ENCODE data around the gene SLC2A5.

Gene SLC2A5

DNA sequence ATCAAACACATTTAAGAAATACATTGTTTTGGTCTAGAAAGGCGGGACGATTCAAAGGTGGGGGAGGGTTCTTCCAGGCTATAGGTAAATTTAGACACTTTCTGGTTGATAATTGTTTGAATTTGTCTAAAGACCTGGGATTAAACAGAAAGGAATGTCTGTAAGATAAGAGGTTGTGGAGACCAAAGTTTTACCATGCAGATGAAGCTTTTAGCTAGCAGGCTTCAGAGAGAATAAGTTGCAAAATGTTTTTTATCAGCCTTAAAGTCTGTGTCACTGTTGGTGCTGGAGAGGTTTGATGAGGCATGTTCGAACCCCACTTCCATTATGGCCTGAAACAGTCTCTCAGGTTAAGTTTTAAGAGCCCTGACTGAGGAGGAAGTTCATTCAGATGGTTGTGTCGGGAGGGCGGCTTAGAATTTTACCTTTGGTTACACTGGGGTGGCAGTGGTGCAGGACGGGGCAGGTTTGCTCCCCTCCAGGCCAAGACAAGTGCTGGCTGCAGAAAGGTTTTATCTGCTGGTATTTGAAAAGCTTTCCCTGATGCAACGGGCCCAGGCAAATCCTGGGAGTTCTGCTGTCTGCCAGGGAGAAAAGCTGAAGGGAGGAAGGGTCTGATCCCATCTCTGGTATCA lies 16.0 kb upstream of the SLC2A5 start:
- no peak for DNase-seq
- Histone ChIP-seq H3K23ac (ENCODE audit: low read length in 2 of 2) (no peak overlapping the region), H3K9ac (ENCODE audit: low read length) (no peak overlapping the region), H3K4me2 (ENCODE audit: low read length, poor library complexity, severe bottlenecking) (no peak overlapping the region), H3K4ac (ENCODE audit: low read depth in 1 of 2, low read length in 2 of 2) (no peak overlapping the region), H3K4me1 (ENCODE audit: control insufficient read depth, insufficient read depth, low read depth, low read length) (peaks cover 4% of the 10 kb centered on the region), H2BK5ac (ENCODE audit: low read depth, low read length, poor library complexity, severe bottlenecking) (no peak overlapping the region), H4K8ac (ENCODE audit: low read length) (no peak overlapping the region), H3K79me1 (replicated peaks; ENCODE audit: low read length, poor library complexity, severe bottlenecking) (no peaks in the 10 kb centered on the region), H3K27ac (ENCODE audit: low read length, poor library complexity, severe bottlenecking) (no peak overlapping the region), H3K4me3 (ENCODE audit: insufficient read depth in 1 of 2, low read depth in 1 of 2, low read length in 2 of 2) (no peak overlapping the region), H2AK5ac (ENCODE audit: low read length, severe bottlenecking) (no peak overlapping the region), H2BK15ac (ENCODE audit: low read depth, poor library complexity, severe bottlenecking) (no peak overlapping the region), H2BK12ac (ENCODE audit: low read length in 2 of 2) (no peak overlapping the region), H2AFZ (ENCODE audit: low read depth, low read length) (no peak overlapping the region), H3K18ac (ENCODE audit: low read depth in 1 of 2, low read length in 2 of 2) (peak overlapping the region in 1 of 2 experiments; percentile 27), H4K91ac (ENCODE audit: low read length) (no peak overlapping the region), H3K27me3 (ENCODE audit: control insufficient read depth in 1 of 2, insufficient read depth in 1 of 2, low read length in 2 of 2) (peaks cover 9 to 15% of the 10 kb centered on the region in 2 experiments), H3K9me3 (ENCODE audit: control insufficient read depth, low read length) (peaks cover 4% of the 10 kb centered on the region), H3K14ac (ENCODE audit: low read length in 2 of 2) (no peak overlapping the region), H3K36me3 (ENCODE audit: control insufficient read depth in 1 of 2, insufficient read depth in 2 of 2, low read depth in 1 of 2, low read length in 2 of 2) (no peaks in the 10 kb centered on the region), H2BK120ac (ENCODE audit: low read depth, low read length) (no peak overlapping the region)
- WGBS: 89% methylated on average over 7 of the region's 7 CpGs

DNA sequence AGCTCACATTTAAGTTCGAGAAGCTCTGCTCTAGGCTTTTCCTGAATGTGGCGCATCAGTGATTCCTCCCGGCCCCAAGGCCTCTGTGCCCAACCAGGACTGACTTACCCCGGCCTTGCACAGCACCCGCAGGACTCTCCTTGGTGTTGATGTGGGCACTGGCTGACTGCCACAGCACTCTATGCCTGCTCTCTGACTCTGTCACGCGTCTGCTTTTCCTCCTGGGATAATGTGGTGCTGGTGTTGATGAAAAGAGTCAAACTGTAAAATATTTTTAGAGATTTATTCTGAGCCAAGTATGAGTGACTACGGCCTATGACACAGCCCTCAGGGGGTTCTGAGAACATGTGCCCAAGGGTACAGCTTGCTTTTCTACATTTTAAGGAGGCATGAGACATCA lies 15.5 kb upstream of the SLC2A5 start:
- WGBS: 92% methylated on average over 7 of the region's 8 CpGs

DNA sequence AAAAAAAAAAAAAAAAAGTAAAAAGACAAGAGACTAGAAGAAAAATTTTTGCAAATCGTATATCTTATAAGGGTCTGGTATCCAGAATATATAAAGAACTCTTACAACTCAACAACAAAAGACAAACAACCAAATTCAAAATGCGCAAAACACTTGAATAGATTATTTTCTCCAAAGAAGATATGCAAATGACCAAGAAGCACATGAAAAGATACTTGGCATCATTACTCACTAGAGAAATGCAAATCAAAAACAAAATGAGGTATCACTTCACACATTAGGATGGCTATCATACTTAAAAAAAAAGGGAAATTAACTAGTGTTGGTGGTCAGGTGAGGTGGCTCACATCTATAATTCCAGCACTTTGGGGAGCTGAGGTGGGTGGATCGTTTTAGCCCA lies 12.0 kb upstream of the SLC2A5 start:
- Histone ChIP-seq H3K23ac (ENCODE audit: low read length in 2 of 2) (no peak overlapping the region), H2BK12ac (ENCODE audit: low read length in 2 of 2) (no peak overlapping the region), H2BK5ac (ENCODE audit: low read depth, low read length, poor library complexity, severe bottlenecking) (no peak overlapping the region), H3K9ac (ENCODE audit: low read length) (no peak overlapping the region), H3K27me3 (ENCODE audit: control insufficient read depth in 1 of 2, insufficient read depth in 1 of 2, low read length in 2 of 2) (no peaks in the 10 kb centered on the region), H2BK120ac (ENCODE audit: low read depth, low read length) (no peak overlapping the region), H3K18ac (ENCODE audit: low read depth in 1 of 2, low read length in 2 of 2) (no peak overlapping the region), H2BK15ac (ENCODE audit: low read depth, poor library complexity, severe bottlenecking) (no peak overlapping the region), H4K91ac (ENCODE audit: low read length) (no peak overlapping the region), H2AK5ac (ENCODE audit: low read length, severe bottlenecking) (no peak overlapping the region), H3K4me3 (ENCODE audit: insufficient read depth in 1 of 2, low read depth in 1 of 2, low read length in 2 of 2) (no peak overlapping the region), H3K14ac (ENCODE audit: low read length in 2 of 2) (no peak overlapping the region), H2AFZ (ENCODE audit: low read depth, low read length) (no peak overlapping the region), H3K36me3 (ENCODE audit: control insufficient read depth in 1 of 2, insufficient read depth in 2 of 2, low read depth in 1 of 2, low read length in 2 of 2) (no peaks in the 10 kb centered on the region), H4K8ac (ENCODE audit: low read length) (no peak overlapping the region), H3K9me3 (ENCODE audit: control insufficient read depth, low read length) (no peaks in the 10 kb centered on the region), H3K4me2 (ENCODE audit: low read length, poor library complexity, severe bottlenecking) (no peak overlapping the region), H3K27ac (ENCODE audit: low read length, poor library complexity, severe bottlenecking) (no peak overlapping the region), H3K79me1 (replicated peaks; ENCODE audit: low read length, poor library complexity, severe bottlenecking) (no peaks in the 10 kb centered on the region), H3K4ac (ENCODE audit: low read depth in 1 of 2, low read length in 2 of 2) (no peak overlapping the region), H3K4me1 (ENCODE audit: control insufficient read depth, insufficient read depth, low read depth, low read length) (peaks cover 11% of the 10 kb centered on the region)
- WGBS: 100% methylated on average over 1 of the region's 3 CpGs
- DNase-seq: no peak

More for the DNA sequence above, 15.5 kb upstream of the SLC2A5 start:
- no peak for DNase-seq
- H3K27ac ChIP-seq (ENCODE audit: low read length, poor library complexity, severe bottlenecking): no peak overlapping the region
- H2AK5ac ChIP-seq (ENCODE audit: low read length, severe bottlenecking): no peak overlapping the region
- peak overlapping the region in 1 of 2 experiments; percentile 8 for H2BK12ac ChIP-seq (ENCODE audit: low read length in 2 of 2)
- peaks cover 4% of the 10 kb centered on the region for H3K9me3 ChIP-seq (ENCODE audit: control insufficient read depth, low read length)
- H3K4ac ChIP-seq (ENCODE audit: low read depth in 1 of 2, low read length in 2 of 2): no peak overlapping the region
- no peak overlapping the region for H4K8ac ChIP-seq (ENCODE audit: low read length)
- H3K36me3 ChIP-seq (ENCODE audit: control insufficient read depth in 1 of 2, insufficient read depth in 2 of 2, low read depth in 1 of 2, low read length in 2 of 2): no peaks in the 10 kb centered on the region
- peaks cover 4% of the 10 kb centered on the region for H3K4me1 ChIP-seq (ENCODE audit: control insufficient read depth, insufficient read depth, low read depth, low read length)
- no peak overlapping the region for H3K4me2 ChIP-seq (ENCODE audit: low read length, poor library complexity, severe bottlenecking)
- H2BK5ac ChIP-seq (ENCODE audit: low read depth, low read length, poor library complexity, severe bottlenecking): no peak overlapping the region
- H3K14ac ChIP-seq (ENCODE audit: low read length in 2 of 2): no peak overlapping the region
- H3K18ac ChIP-seq (ENCODE audit: low read depth in 1 of 2, low read length in 2 of 2): no peak overlapping the region
- H3K23ac ChIP-seq (ENCODE audit: low read length in 2 of 2): no peak overlapping the region
- H2BK15ac ChIP-seq (ENCODE audit: low read depth, poor library complexity, severe bottlenecking): no peak overlapping the region
- H2BK120ac ChIP-seq (ENCODE audit: low read depth, low read length): no peak overlapping the region
- H3K9ac ChIP-seq (ENCODE audit: low read length): no peak overlapping the region
- H3K27me3 ChIP-seq (ENCODE audit: control insufficient read depth in 1 of 2, insufficient read depth in 1 of 2, low read length in 2 of 2): peaks cover 9 to 15% of the 10 kb centered on the region in 2 experiments
- H3K4me3 ChIP-seq (ENCODE audit: insufficient read depth in 1 of 2, low read depth in 1 of 2, low read length in 2 of 2): no peak overlapping the region
- H2AFZ ChIP-seq (ENCODE audit: low read depth, low read length): no peak overlapping the region
- H4K91ac ChIP-seq (ENCODE audit: low read length): no peak overlapping the region
- H3K79me1 ChIP-seq (replicated peaks; ENCODE audit: low read length, poor library complexity, severe bottlenecking): no peaks in the 10 kb centered on the region

DNA sequence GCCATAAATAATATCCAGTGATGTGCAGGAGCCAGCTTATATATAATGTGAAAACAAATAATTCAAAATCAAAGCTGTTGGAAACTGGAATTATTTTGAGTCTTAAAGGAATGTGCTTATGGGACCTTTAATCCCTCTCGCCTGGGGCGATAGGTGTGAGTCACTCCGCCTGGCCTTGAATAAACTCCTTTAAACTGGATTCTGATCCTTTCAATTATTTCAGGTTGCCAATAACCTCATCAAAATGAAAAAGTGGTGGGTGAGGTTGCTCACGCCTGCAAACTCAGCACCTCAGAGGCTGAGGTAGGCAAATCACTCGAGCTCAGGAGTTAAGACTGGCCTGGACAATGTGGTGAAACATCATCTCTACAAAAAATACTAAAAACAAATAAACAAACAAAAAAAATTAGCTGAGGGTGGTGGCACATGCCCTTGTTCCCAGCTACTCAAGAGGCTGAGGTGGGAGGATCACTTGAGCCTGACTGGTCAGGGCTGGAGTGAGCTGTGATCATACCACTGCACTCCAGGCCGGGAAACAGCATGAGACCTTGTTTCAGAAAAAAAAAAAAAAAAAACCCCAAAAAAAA lies 11.4 kb upstream of the SLC2A5 start:
- Histone ChIP-seq H4K91ac (ENCODE audit: low read length) (no peak overlapping the region), H3K79me1 (replicated peaks; ENCODE audit: low read length, poor library complexity, severe bottlenecking) (no peaks in the 10 kb centered on the region), H3K27ac (ENCODE audit: low read length, poor library complexity, severe bottlenecking) (peak overlapping the region; percentile 17), H4K8ac (ENCODE audit: low read length) (no peak overlapping the region), H3K4ac (ENCODE audit: low read depth in 1 of 2, low read length in 2 of 2) (no peak overlapping the region), H3K14ac (ENCODE audit: low read length in 2 of 2) (no peak overlapping the region), H3K9me3 (ENCODE audit: control insufficient read depth, low read length) (no peaks in the 10 kb centered on the region), H2AFZ (ENCODE audit: low read depth, low read length) (no peak overlapping the region), H2BK5ac (ENCODE audit: low read depth, low read length, poor library complexity, severe bottlenecking) (no peak overlapping the region), H3K36me3 (ENCODE audit: control insufficient read depth in 1 of 2, insufficient read depth in 2 of 2, low read depth in 1 of 2, low read length in 2 of 2) (no peaks in the 10 kb centered on the region), H2BK120ac (ENCODE audit: low read depth, low read length) (no peak overlapping the region), H2BK12ac (ENCODE audit: low read length in 2 of 2) (no peak overlapping the region), H2BK15ac (ENCODE audit: low read depth, poor library complexity, severe bottlenecking) (no peak overlapping the region), H3K27me3 (ENCODE audit: control insufficient read depth in 1 of 2, insufficient read depth in 1 of 2, low read length in 2 of 2) (no peaks in the 10 kb centered on the region), H3K4me1 (ENCODE audit: control insufficient read depth, insufficient read depth, low read depth, low read length) (peaks cover 11% of the 10 kb centered on the region), H3K23ac (ENCODE audit: low read length in 2 of 2) (no peak overlapping the region), H3K9ac (ENCODE audit: low read length) (no peak overlapping the region), H3K18ac (ENCODE audit: low read depth in 1 of 2, low read length in 2 of 2) (no peak overlapping the region), H2AK5ac (ENCODE audit: low read length, severe bottlenecking) (no peak overlapping the region), H3K4me2 (ENCODE audit: low read length, poor library complexity, severe bottlenecking) (no peak overlapping the region), H3K4me3 (ENCODE audit: insufficient read depth in 1 of 2, low read depth in 1 of 2, low read length in 2 of 2) (no peak overlapping the region)
- WGBS: 78% methylated on average over 5 of the region's 6 CpGs
- DNase-seq: peak; percentile 46
